Esophagus mucosa (tissue), 1 donor: Measurements from ENCODE around the gene DGKI. TPM values are rescaled to one million over a fixed set of nuclear protein-coding genes. Genes with fewer than 3 reads are reported as not detected.

Experiments used
- ATAC-seq: fragments of 200-7000 bp; cut with Tn5 transposase; one replicate; pipeline ENCODE4 v1.9.1; 2020
- total RNA-seq: library from RNA; stranded (reverse); gene quantifications from one replicate; pipeline ENCODE4 v1.2.4, GENCODE V29; 2023
- donor health status: DM: yes; HTN: yes; CAD: no.

DGKI gene
- 0.20 TPM for total RNA-seq

GRCh38 chr7:137846827-137847567, at the start of gene DGKI:
TSS of gene DGKI (minus strand) at chr7:137846974.
- ATAC-seq, result peak; percentile 25

- ATAC-seq, result no peak
Measured at GRCh38 chr7:137895301-137896221, 48.8 kb upstream of the DGKI start.

GRCh38 chr7:137893143-137893742, 46.5 kb upstream of the DGKI start:
- ATAC-seq, result no peak

- ATAC-seq, result no peak
Measured at GRCh38 chr7:137891016-137891655, 44.4 kb upstream of the DGKI start.

GRCh38 chr7:137890449-137890921, 43.7 kb upstream of the DGKI start:
- no peak for ATAC-seq

GRCh38 chr7:137888241-137888640, 41.5 kb upstream of the DGKI start:
- no peak for ATAC-seq

- ATAC-seq, result no peak
Measured at GRCh38 chr7:137886746-137887145, 40.0 kb upstream of the DGKI start.

GRCh38 chr7:137886281-137886680, 39.5 kb upstream of the DGKI start:
- ATAC-seq, result no peak

GRCh38 chr7:137885678-137886077, 38.9 kb upstream of the DGKI start:
- peak; percentile 82 for ATAC-seq

GRCh38 chr7:137882806-137883205, 36.0 kb upstream of the DGKI start:
- ATAC-seq, result no peak

- peak; percentile 88 for ATAC-seq
Measured at GRCh38 chr7:137882261-137882668, 35.5 kb upstream of the DGKI start.

- ATAC-seq, result no peak
Measured at GRCh38 chr7:137881607-137882260, 35.0 kb upstream of the DGKI start.

GRCh38 chr7:137880432-137880831, 33.7 kb upstream of the DGKI start:
- ATAC-seq, result peak; percentile 65

- ATAC-seq, result peak; percentile 63
Measured at GRCh38 chr7:137879357-137880158, 32.8 kb upstream of the DGKI start.

GRCh38 chr7:137878333-137878961, 31.7 kb upstream of the DGKI start:
- ATAC-seq, result peak; percentile 40

GRCh38 chr7:137877027-137877675, 30.4 kb upstream of the DGKI start:
- no peak for ATAC-seq

GRCh38 chr7:137875746-137876145, 29.0 kb upstream of the DGKI start:
- no peak for ATAC-seq

GRCh38 chr7:137873979-137874777, 27.4 kb upstream of the DGKI start:
- no peak for ATAC-seq

GRCh38 chr7:137873524-137873923, 26.8 kb upstream of the DGKI start:
- no peak for ATAC-seq
